Body of pancreas (tissue), 4 donors: ENCODE results near the gene TALDO1. TPM values are rescaled to one million over a fixed set of nuclear protein-coding genes. Genes with fewer than 3 reads are reported as not detected.
A peak's percentile ranks its signal among the peaks of the same experiment; 100 is the strongest.

Experiments used
- ATAC-seq: fragments of 150-250 bp; one replicate; pipeline ENCODE4 v1.9.1; 2016
- DNase-seq, 4 donors: peaks; one replicate each; pipeline ENCODE4 v3.0.0-alpha.2; 2019
- H3K27ac ChIP-seq, 4 donors: fragments of 200-600 bp; sonication (generic); 1 replicate in 3 of 4; 2 replicates in 1 of 4; pipeline versions ENCODE4 v1.5.1 to v1.6.1; 2016 to 2019; ENCODE audit warnings: mild to moderate bottlenecking in 1 of 4, mixed read lengths in 1 of 4, moderate library complexity in 1 of 4
- H3K27me3 ChIP-seq, 2 donors: fragments of 200-600 bp; sonication (generic); one replicate each; pipeline ENCODE4 v1.6.0; 2016; ENCODE audit warnings: mild to moderate bottlenecking in 1 of 2
- H3K36me3 ChIP-seq, 2 donors: fragments of 200-600 bp; sonication (generic); replicated peaks in 1 of 2; 2 replicates each; pipeline ENCODE4 v1.5.1; 2016; ENCODE audit warnings: low read depth in 2 of 2; ENCODE audit not compliant: insufficient read depth in 1 of 2
- H3K4me1 ChIP-seq: fragments of 200-600 bp; sonication (generic); one replicate; pipeline ENCODE4 v1.6.0; 2016
- H3K4me3 ChIP-seq, 2 donors: fragments of 200-600 bp; sonication (generic); 1 replicate in 1 of 2; 2 replicates in 1 of 2; pipeline ENCODE4 v1.5.1; 2016 to 2019
- H3K9me3 ChIP-seq, 3 donors: fragments of 200-600 bp; sonication (generic); 1 replicate in 2 of 3; 2 replicates in 1 of 3; pipeline ENCODE4 v1.5.1; 2016
- POLR2A ChIP-seq, 3 donors: fragments of 450-650 bp; IDR thresholded peaks; one replicate each; pipeline ENCODE4 v1.6.1; 2016; ENCODE audit warnings: antibody characterized with exemption in 3 of 3, mild to moderate bottlenecking in 2 of 3
- WGBS, 2 donors: methylation state at CpG; one replicate each; pipeline ENCODE4 v1.1.5; 2017; 5-methylcytosine and 5-hydroxymethylcytosine counted together
- intact Hi-C: fragments of 100-400 bp; cut with DNase I; formaldehyde crosslinking; loops from one replicate; pipeline ENCODE4 v1.15.1; 2023
- total RNA-seq, 2 donors: library from RNA; depleted of rRNA; stranded (reverse); fragments of >200 nt; gene quantifications; one replicate each; pipeline ENCODE4 v1.1.0, GENCODE V29; 2016
- TF ChIP-seq, protein P1 (sequence below), 7 experiments: fragments of 450-650 bp in 4 of 7; fragments of 200-600 bp in 3 of 7; sonication (generic) in 3 of 7; IDR thresholded peaks; one replicate each; pipeline ENCODE4 v1.5.1; 2016 to 2019; ENCODE audit warnings: antibody characterized with exemption in 7 of 7

The TALDO1 gene
- total RNA-seq, 2 donors from 2014 or later: 78.9 to 119 TPM

- TF ChIP-seq, protein P1, sequence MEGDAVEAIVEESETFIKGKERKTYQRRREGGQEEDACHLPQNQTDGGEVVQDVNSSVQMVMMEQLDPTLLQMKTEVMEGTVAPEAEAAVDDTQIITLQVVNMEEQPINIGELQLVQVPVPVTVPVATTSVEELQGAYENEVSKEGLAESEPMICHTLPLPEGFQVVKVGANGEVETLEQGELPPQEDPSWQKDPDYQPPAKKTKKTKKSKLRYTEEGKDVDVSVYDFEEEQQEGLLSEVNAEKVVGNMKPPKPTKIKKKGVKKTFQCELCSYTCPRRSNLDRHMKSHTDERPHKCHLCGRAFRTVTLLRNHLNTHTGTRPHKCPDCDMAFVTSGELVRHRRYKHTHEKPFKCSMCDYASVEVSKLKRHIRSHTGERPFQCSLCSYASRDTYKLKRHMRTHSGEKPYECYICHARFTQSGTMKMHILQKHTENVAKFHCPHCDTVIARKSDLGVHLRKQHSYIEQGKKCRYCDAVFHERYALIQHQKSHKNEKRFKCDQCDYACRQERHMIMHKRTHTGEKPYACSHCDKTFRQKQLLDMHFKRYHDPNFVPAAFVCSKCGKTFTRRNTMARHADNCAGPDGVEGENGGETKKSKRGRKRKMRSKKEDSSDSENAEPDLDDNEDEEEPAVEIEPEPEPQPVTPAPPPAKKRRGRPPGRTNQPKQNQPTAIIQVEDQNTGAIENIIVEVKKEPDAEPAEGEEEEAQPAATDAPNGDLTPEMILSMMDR (IDR thresholded peaks at IDR 0.05): peak in 3 of 7 experiments; percentile 15 to 35 (median 27)
- peak in 1 of 3 donors; percentile 24 for TF ChIP-seq POLR2A (IDR thresholded peaks at IDR 0.05)
- Histone ChIP-seq H3K9me3 (no peaks in the 10 kb centered on the region), H3K4me3 (peak overlapping the region; percentile 27 to 44), H3K27me3 (no peaks in the 10 kb centered on the region), H3K4me1 (peaks cover 85% of the 10 kb centered on the region), H3K36me3 (no peaks in the 10 kb centered on the region), H3K27ac (peak overlapping the region; percentile 74 to 94 (median 88))
- ATAC-seq: peak; percentile 2
- intact Hi-C loops: no loop called here
- DNase-seq: peak; percentile 41 to 69 (median 53)
- 8 to 14% methylated on average over 22 of the region's 30 CpGs for WGBS, 2 donors
Observed at GRCh38 chr11:706957-707816, 40.1 kb upstream of the TALDO1 start.

DNA sequence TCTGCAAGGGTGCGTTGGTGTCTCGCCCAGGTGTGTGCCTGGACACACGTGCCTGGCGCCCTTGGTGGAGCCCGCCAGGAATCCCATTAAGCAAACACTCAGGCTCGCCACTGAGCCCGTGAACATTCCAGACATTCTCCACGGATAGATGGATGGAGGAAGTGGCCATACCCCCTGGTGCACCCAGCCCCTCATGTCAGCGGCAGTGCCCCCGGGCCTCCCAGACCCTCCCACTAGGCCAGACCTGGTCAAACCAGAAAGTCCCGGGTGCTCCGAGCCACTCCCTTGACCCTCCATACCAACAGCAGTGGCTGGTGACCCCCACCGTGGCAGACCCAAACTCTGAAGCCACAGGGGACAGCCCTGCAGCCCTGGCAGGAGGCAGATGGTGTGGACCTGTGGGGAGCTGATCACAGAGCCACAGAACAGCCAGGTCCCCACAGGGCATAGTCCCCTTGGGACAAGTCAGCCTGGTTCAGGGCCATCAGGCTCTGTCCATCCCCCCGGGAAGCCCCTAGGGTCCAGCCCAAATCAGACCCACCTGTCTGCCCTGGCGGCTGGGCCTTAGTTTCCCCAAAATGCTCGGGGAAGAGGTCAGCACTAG lies 39.3 kb upstream of the TALDO1 start:
- WGBS, 2 donors: 35% methylated on average over 14 of the region's 16 CpGs; no CpG with 5 or more reads in 1 of the 2 donors
- Histone ChIP-seq H3K9me3 (no peaks in the 10 kb centered on the region), H3K27me3 (no peaks in the 10 kb centered on the region), H3K4me1 (peaks cover 85% of the 10 kb centered on the region), H3K27ac (peak overlapping the region; percentile 74 to 94 (median 88)), H3K36me3 (no peaks in the 10 kb centered on the region), H3K4me3 (no peak overlapping the region)
- DNase-seq (peak; percentile 52 to 76 (median 66)), ATAC-seq (peak; percentile 22)
- intact Hi-C loops: no loop called here
- TF ChIP-seq, protein P1 (IDR thresholded peaks at IDR 0.05): no peak
- TF ChIP-seq POLR2A (IDR thresholded peaks at IDR 0.05): peak in 1 of 3 donors; percentile 19

GRCh38 chr11:708511-708910 lies 38.8 kb upstream of the TALDO1 start:
- TF ChIP-seq, protein P1 (IDR thresholded peaks at IDR 0.05): no peak
- H3K27me3 ChIP-seq: no peaks in the 10 kb centered on the region
- H3K9me3 ChIP-seq: no peaks in the 10 kb centered on the region
- WGBS, 2 donors: 70 to 80% methylated on average over 3 to 7 of the region's 7 CpGs
- ATAC-seq (no peak), DNase-seq (no peak)
- peak overlapping the region; percentile 74 to 94 (median 88) for H3K27ac ChIP-seq
- intact Hi-C loops: no loop called here
- no peaks in the 10 kb centered on the region for H3K36me3 ChIP-seq
- no peak overlapping the region for H3K4me3 ChIP-seq
- peaks cover 85% of the 10 kb centered on the region for H3K4me1 ChIP-seq

GRCh38 chr11:709109-709997 lies 37.9 kb upstream of the TALDO1 start:
- no peak for ATAC-seq
- H3K36me3 ChIP-seq: no peaks in the 10 kb centered on the region
- peak overlapping the region; percentile 39 to 74 (median 71) for H3K27ac ChIP-seq
- peak in 1 of 4 donors; percentile 39 for DNase-seq
- 70 to 82% methylated on average over 4 to 26 of the region's 27 CpGs for WGBS, 2 donors
- TF ChIP-seq POLR2A (IDR thresholded peaks at IDR 0.05): no peak
- TF ChIP-seq, protein P1 (IDR thresholded peaks at IDR 0.05): no peak
- H3K9me3 ChIP-seq: no peaks in the 10 kb centered on the region
- H3K4me3 ChIP-seq: no peak overlapping the region
- intact Hi-C loops: no loop called here
- H3K4me1 ChIP-seq: peaks cover 76% of the 10 kb centered on the region
- H3K27me3 ChIP-seq: no peaks in the 10 kb centered on the region
